EL (cell line): Measurements from ENCODE around the gene CCP110.
"Not testable (repeated sequence)": the region's sequence is repeated elsewhere in the genome, so short reads cannot be mapped to it uniquely, and the experiment has no call there.

Source experiments
- DNase-seq: peaks from one replicate; pipeline ENCODE4 v3.0.0-alpha.2; 2016

CCP110 gene

GRCh38 chr16:19512297-19512696, 11.4 kb upstream of the CCP110 start:
- no peak for DNase-seq

- no peak for DNase-seq
Observed at GRCh38 chr16:19513377-19514053, 10.2 kb upstream of the CCP110 start.

GRCh38 chr16:19515757-19516156, 8.0 kb upstream of the CCP110 start:
- DNase-seq = peak; percentile 18

- peak; percentile 57 for DNase-seq
Observed at GRCh38 chr16:19517424-19518089, 6.2 kb upstream of the CCP110 start.

- no peak for DNase-seq
Observed at GRCh38 chr16:19518388-19518787, 5.4 kb upstream of the CCP110 start.

GRCh38 chr16:19520861-19521331, 2.8 kb upstream of the CCP110 start:
- DNase-seq = peak; percentile 20

GRCh38 chr16:19521471-19522396, 2.0 kb upstream of the CCP110 start, which contains the start of gene GDE1:
Gene GDE1 (minus strand): TSS chr16:19522098. CDS start chr16:19521964, 134 bp downstream.
- DNase-seq = peak; percentile 89

- no peak for DNase-seq
Observed at GRCh38 chr16:19522397-19522732, 1.4 kb upstream of the CCP110 start.

GRCh38 chr16:19522760-19523159, 982 bp upstream of the CCP110 start:
- no peak for DNase-seq

GRCh38 chr16:19523184-19523558, 571 bp upstream of the CCP110 start:
- DNase-seq = no peak

- DNase-seq = no peak
Observed at GRCh38 chr16:19524356-19524615, 544 bp downstream of the CCP110 start.

- DNase-seq = peak; percentile 14
Observed at GRCh38 chr16:19524616-19525384, 1.1 kb downstream of the CCP110 start.

- no peak for DNase-seq
Observed at GRCh38 chr16:19525385-19525723, 1.6 kb downstream of the CCP110 start.

- DNase-seq = no peak
Observed at GRCh38 chr16:19527161-19527560, 3.4 kb downstream of the CCP110 start.

- no peak for DNase-seq
Observed at GRCh38 chr16:19528666-19529065, 4.9 kb downstream of the CCP110 start.

- DNase-seq = no peak
Observed at GRCh38 chr16:19532601-19533000, 8.9 kb downstream of the CCP110 start.

- DNase-seq = no peak
Observed at GRCh38 chr16:19540241-19540970, 16.7 kb downstream of the CCP110 start.

- DNase-seq = no peak
Observed at GRCh38 chr16:19542138-19542821, 18.5 kb downstream of the CCP110 start.

- DNase-seq = not testable (repeated sequence)
Observed at GRCh38 chr16:19543278-19543996, 19.7 kb downstream of the CCP110 start.

GRCh38 chr16:19548144-19548543, 24.4 kb downstream of the CCP110 start:
- DNase-seq = no peak

GRCh38 chr16:19549673-19550072, 25.9 kb downstream of the CCP110 start:
- no peak for DNase-seq
